ENCODE measurements around the gene PEAR1. TPM values are rescaled to one million over a fixed set of nuclear protein-coding genes. Genes with fewer than 3 reads are reported as not detected.

The PEAR1 gene
- total RNA-seq, 2 experiments from 2014 or later = 0.04 TPM; not detected in 1

DNA sequence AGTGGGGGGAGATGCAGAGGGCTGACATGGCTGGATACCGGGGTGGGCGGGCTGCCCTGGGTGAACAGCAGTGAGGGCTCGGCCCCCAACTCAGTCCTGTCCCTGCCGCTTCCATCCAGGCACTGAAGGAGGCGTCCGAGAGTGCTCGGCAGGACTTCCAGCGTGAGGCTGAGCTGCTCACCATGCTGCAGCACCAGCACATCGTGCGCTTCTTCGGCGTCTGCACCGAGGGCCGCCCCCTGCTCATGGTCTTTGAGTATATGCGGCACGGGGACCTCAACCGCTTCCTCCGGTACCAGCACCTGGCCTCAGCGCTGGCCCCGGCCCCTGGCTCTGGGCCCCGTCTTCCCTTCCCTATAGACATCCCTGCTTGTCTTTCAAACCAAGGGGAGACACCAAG is 17.2 kb upstream of the PEAR1 start:
- ChIA-PET CTCF (no interaction called here), POLR2A (no interaction called here)

DNA sequence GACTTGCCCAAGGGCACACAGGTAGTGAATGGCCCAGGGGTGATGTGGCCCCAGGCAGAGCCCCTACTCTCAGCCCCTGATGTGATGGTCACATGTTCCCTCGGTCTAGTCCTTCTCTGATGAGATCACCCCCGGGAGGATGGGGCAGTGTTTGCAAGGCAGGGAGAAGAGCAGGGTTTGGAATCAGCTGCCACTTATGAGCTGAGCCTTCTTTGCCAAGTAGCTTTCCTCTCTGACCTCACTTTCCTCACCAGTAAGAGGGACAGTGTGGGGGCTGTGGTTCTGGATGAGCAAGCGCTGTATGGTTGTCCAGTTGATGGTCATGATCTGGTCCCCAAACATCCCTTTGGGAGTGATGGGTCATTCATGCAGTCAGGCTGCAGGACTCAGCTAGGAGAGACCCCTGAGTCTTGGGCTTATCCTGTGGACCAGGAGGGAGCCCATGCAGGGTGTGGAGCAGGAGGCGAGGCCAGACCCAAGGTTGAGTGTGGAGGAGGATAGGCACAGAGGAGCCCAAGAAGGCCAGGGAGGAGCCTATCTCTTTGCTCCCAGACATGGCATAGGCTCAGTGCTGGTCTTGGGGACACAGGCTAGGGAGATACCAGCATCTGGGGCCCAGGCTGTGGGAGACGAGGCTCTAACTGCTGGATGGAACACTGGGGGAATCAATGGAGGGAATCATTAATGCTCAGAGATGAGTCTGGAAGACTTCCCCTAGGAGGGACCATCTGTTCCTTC is 15.9 kb upstream of the PEAR1 start:
- CTCF ChIA-PET = no interaction called here
- POLR2A ChIA-PET = interaction anchor here (0.6 kb wide), 1 partner anchor 102 kb away, joined by 3 read pairs; no protein-coding TSS in a partner anchor

DNA sequence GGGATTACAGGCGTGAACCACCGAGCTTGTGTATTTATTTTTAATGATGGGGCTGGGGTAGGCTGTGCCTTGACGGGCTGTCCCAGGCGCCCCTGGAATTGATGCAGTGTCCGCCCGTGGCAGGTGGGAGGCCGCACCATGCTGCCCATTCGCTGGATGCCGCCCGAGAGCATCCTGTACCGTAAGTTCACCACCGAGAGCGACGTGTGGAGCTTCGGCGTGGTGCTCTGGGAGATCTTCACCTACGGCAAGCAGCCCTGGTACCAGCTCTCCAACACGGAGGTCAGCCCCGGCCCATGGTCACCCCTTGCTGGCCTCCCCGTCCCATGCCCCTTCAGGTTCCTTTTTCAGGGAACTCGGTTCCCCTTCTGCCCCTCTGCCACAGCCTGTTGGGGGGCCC is 13.6 kb upstream of the PEAR1 start:
- ChIA-PET CTCF (interaction anchor here (0.7 to 2.1 kb wide), 3 partner anchors 9 to 13 kb away, joined by 3 to 8 read pairs (median 3); no protein-coding TSS in a partner anchor), POLR2A (no interaction called here)

GRCh38 chr1:156880473-156880872 is 13.0 kb upstream of the PEAR1 start:
- ChIA-PET CTCF (interaction anchor here (0.7 to 2.1 kb wide), 4 partner anchors 9 to 12 kb away, joined by 3 to 8 read pairs (median 4); no protein-coding TSS in a partner anchor), POLR2A (no interaction called here)

- POLR2A ChIA-PET = no interaction called here
- CTCF ChIA-PET = interaction anchor here (1.2 to 2.1 kb wide), 3 partner anchors 9 to 42 kb away, joined by 3 to 8 read pairs (median 6); no protein-coding TSS in a partner anchor
These were observed 12.4 kb upstream of the PEAR1 start for GRCh38 chr1:156881101-156881500.

DNA sequence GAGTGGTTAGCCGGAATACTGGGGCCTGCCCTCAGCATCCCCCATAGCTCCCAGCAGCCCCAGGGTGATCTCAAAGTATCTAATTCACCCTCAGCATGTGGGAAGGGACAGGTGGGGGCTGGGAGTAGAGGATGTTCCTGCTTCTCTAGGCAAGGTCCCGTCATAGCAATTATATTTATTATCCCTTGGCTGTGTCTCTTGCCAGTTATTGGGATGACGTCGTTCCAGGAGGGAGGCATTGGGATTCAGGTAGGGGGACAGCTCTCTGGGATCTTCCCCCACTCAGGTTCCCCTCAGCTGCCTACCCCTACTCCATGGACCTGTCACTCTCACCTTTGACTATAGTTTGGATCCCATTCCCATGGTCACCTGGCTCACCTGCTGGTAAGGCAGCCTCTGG is 11.9 kb upstream of the PEAR1 start:
- ChIA-PET CTCF (interaction anchor here (1.2 to 2.1 kb wide), 3 partner anchors 8 to 43 kb away, joined by 3 to 8 read pairs (median 6); no protein-coding TSS in a partner anchor), POLR2A (no interaction called here)

DNA sequence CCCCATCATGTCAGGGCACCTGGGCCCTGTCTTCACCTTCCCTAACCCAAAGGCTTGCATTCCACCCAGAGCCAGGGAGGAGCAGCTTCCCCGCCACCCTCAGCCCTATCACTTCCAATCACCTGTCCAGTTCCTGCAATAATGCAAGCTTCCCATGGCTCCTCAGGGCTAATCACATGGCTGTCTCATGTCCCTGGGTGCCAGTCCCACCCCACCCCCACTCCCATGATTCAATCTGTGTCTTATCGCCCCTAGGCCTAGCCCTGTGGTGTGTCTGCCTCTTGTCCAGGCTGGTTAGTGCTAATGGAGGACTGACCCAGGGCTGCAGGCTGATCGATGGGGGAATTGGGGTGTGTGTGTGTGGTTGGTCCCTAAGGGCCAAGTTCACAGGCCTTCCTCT is 11.0 kb upstream of the PEAR1 start:
- CTCF ChIA-PET = no interaction called here
- POLR2A ChIA-PET = no interaction called here

DNA sequence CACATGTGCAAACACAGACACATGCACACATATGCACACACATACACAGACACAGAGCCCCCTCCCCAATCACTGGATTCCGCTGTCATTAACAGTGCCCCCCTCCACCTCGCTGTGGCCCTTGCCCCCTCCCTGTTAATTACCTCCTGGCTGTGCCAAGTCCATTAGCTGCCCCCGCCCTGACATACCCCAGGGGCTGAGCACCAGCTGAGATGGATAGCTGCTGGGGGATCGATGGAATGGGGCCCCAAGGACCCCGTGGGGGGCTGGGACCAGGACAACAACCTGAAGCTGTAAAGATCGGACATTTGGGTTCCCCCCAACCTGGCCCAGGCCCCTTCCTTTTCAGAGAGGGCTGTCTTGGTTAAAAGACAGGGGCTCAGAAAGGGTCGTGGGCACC is 9.6 kb upstream of the PEAR1 start:
- ChIA-PET CTCF (interaction anchor here (1.0 kb wide), 1 partner anchor 24 kb away, joined by 3 read pairs; the partner anchor contains the start of gene NTRK1), POLR2A (no interaction called here)

DNA sequence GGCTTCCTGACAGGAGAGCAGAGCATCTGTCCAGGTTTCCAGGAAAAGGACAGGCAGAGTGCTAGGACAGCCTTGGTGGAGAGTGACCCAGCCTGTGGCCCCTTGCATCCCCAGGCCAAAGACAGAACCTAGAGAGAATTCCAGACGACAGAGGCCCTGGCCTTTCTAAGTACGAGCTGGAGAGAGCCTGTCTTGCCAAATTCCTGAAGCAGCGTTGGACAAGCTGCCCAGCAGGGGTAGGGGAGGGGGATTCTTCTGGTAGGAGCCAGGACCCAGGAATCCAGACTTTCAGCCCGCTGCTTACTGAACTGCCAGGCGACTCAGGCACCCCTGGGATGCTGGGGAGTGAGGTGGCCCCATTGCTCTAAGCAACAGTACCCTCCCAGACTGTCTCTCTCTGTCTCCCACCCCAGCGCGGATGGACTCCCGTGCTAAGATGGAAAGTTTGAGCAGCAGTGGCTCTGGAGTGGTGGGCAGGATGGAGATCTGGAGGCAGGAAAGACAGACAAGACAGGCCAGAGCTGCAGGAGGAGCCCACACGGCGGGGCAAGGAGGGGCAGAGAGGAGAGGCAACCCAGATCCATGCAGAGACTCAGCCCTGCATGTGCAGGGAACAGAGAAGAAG is 8.8 kb upstream of the PEAR1 start:
- ChIA-PET POLR2A (no interaction called here), CTCF (no interaction called here)

- ChIA-PET POLR2A (no interaction called here), CTCF (no interaction called here)
These were observed 8.2 kb upstream of the PEAR1 start for GRCh38 chr1:156885314-156885713.

DNA sequence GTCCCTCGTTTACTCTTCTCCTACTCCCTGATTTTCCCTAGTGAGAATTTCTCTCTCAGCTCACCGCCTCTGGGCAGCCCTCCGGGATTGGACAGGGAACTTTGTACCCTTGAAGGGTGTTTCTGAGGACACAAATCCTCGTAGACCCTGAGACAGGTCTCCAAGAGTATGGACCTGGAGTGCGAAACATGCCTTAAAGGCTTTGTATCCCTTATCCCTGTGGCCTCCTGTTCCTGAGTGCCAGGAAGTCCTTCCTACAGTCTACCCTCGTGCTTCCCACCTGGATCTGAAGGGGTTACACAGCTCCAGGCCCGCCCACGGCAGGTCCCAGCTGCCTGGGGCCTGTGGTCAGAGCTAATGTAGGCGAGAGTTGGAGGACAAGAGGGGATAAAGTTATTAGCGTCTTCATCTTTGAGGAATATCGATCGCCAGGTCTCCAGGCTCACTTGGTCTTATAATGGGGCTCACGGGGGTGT is 7.6 kb upstream of the PEAR1 start:
- POLR2A ChIA-PET = no interaction called here
- CTCF ChIA-PET = no interaction called here

GRCh38 chr1:156886583-156887281 is 6.8 kb upstream of the PEAR1 start:
- ChIA-PET POLR2A (no interaction called here), CTCF (interaction anchor here (2.2 kb wide), 1 partner anchor 160 kb away, joined by 6 read pairs; no protein-coding TSS in a partner anchor)

DNA sequence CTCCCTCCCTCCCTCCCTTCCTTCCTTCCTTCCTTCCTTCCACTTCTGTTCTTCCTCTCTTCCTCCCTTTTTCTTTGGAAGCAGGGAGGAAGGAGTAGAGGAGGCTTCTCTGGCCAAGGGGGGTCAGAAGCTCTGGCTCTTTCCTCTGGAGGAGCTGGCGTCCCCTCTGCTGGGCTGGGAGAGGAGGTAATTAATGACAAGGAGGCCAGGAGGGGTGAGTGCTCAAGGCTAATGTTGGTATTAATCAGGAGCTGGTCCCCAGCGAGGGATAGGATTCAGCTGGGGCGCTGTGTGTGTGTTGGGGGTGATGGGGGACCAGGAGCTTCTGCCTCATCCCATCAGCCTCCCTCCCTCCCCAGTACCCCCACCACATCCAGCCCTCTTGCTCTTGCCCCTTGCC is 6.2 kb upstream of the PEAR1 start:
- ChIA-PET CTCF (interaction anchor here (1.1 to 3.6 kb wide), 3 partner anchors 27 to 197 kb away, joined by 4 to 26 read pairs (median 6); partner anchors contain the start of gene NTRK1), POLR2A (no interaction called here)

DNA sequence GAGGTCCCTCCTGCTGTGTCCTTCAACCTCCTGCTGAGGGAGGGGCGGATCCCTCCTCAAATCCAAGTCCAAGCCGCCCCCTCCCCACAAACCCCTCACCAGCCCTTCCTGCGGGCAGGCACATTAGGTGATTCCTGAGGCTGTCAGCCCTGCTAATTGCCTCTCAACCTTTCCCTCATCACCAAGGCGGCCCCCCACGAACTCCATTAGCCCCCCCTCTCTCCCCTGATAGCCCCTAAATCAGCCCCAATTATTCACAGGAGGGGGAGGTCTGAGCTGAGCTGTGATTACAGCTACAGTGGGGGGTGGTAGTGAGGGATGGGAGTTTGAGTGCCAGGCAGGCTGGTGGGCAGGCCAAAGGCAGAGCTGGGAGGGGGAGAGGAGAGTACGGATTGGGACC is 5.8 kb upstream of the PEAR1 start:
- POLR2A ChIA-PET = no interaction called here
- CTCF ChIA-PET = interaction anchor here (1.1 to 3.6 kb wide), 3 partner anchors 28 to 198 kb away, joined by 4 to 26 read pairs (median 6); partner anchors contain the start of gene NTRK1

GRCh38 chr1:156889802-156890580 is 3.5 kb upstream of the PEAR1 start:
- ChIA-PET CTCF (interaction anchor here (0.6 to 5.2 kb wide), 30 partner anchors 9 to 407 kb away, joined by 3 to 31 read pairs (median 4); partner anchors contain the start of genes INSRR, LRRC71 and NTRK1), POLR2A (no interaction called here)

GRCh38 chr1:156892190-156893047 is 1.1 kb upstream of the PEAR1 start:
- CTCF ChIA-PET = interaction anchor here (0.6 to 5.2 kb wide), 23 partner anchors 9 to 208 kb away, joined by 3 to 31 read pairs (median 5); partner anchors contain the start of genes INSRR, LRRC71 and NTRK1
- POLR2A ChIA-PET = no interaction called here

DNA sequence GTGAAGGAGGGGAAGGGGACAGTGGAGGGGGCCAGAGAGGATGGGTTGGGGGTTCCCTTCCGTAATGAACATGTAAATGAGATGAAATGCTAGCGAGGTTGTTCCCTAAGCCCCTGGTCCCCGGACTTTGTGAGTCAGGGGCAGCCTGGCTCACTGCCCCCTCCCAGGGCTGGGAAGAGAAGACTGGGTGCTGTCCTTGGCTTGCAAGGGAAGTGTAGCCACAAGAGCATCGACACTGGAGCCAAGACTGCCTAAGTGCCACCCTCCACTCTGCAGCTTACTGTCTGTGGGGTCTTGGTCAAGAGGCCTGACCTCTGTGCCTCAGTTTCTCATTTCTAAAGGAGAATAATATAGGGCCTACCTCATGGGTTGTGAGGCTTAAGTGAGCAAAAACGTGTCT is 483 bp downstream of the PEAR1 start:
- ChIA-PET CTCF (interaction anchor here (1.3 kb wide), 1 partner anchor 188 kb away, joined by 3 read pairs; the partner anchor contains the start of gene CRABP2), POLR2A (no interaction called here)
